Mesodermal cell (in vitro differentiated cells): ENCODE data around the gene PIK3C2G. TPM values are rescaled to one million over a fixed set of nuclear protein-coding genes. Genes with fewer than 3 reads are reported as not detected.

Experiments used
- H3K27ac ChIP-seq: 2 replicates; pipeline ENCODE4 v1.7.0; 2013; ENCODE audit warnings: mild to moderate bottlenecking, low read depth, low read length, moderate library complexity; ENCODE audit not compliant: severe bottlenecking
- H3K36me3 ChIP-seq: 2 replicates; pipeline ENCODE4 v1.7.1; 2013; ENCODE audit warnings: mild to moderate bottlenecking, low read length, moderate library complexity; ENCODE audit not compliant: control insufficient read depth, insufficient read depth
- H3K4me1 ChIP-seq: one replicate; pipeline ENCODE4 v1.7.1; 2013; ENCODE audit warnings: mild to moderate bottlenecking, low read length; ENCODE audit not compliant: insufficient read depth, control insufficient read depth, poor library complexity, severe bottlenecking
- H3K4me3 ChIP-seq: 2 replicates; pipeline ENCODE4 v1.7.0; 2013; ENCODE audit warnings: low read length, control low read depth, mild to moderate bottlenecking; ENCODE audit not compliant: insufficient read depth, poor library complexity, severe bottlenecking; ENCODE audit errors: extremely low read depth
- H3K9me3 ChIP-seq: 2 replicates; pipeline ENCODE4 v1.7.1; 2013; ENCODE audit warnings: mild to moderate bottlenecking, low read length, moderate library complexity; ENCODE audit not compliant: control insufficient read depth
- WGBS, 2 experiments: methylation state at CpG; one replicate each; pipeline ENCODE4 v1.1.5; 2013; ENCODE audit warnings: missing lambda C conversion rate in 2 of 2; ENCODE audit not compliant: insufficient coverage in 2 of 2; 5-methylcytosine and 5-hydroxymethylcytosine counted together
- polyA plus RNA-seq, 2 experiments: library from polyadenylated mRNA; stranded (reverse); fragments of 50-300 nt; gene quantifications; one replicate each; pipeline ENCODE4 v1.2.3, GENCODE V29; 2013

Gene PIK3C2G
- polyA plus RNA-seq (2013, experiment 1 of 2), result not detected
- polyA plus RNA-seq (2013, experiment 2 of 2), result not detected

GRCh38 chr12:18261273-18261672 lies at the start of gene PIK3C2G:
PIK3C2G (plus strand) TSS chr12:18261518; CDS start chr12:18282082, 20,564 bp downstream.
- no peak within 1 kb of the TSS for H3K4me3 ChIP-seq
- H3K27ac ChIP-seq, result no peak within 1 kb of the TSS
- WGBS, 2 experiments, result no CpG with 5 or more reads among the region's 7 CpGs
- H3K9me3 ChIP-seq, result no peaks in the 10 kb centered on the region
- H3K4me1 ChIP-seq, result no peaks in the 10 kb centered on the region
- no peaks in the 10 kb centered on the region for H3K36me3 ChIP-seq

- no peaks in the 10 kb centered on the region for H3K4me1 ChIP-seq
- WGBS, 2 experiments, result 85 to 96% methylated on average over 1 of the region's 1 CpG
- H3K9me3 ChIP-seq, result no peaks in the 10 kb centered on the region
- no peaks in the 10 kb centered on the region for H3K36me3 ChIP-seq
- no peak overlapping the region for H3K4me3 ChIP-seq
- H3K27ac ChIP-seq, result no peak overlapping the region
Measured at GRCh38 chr12:18217966-18218365, 43.4 kb upstream of the PIK3C2G start.

- Histone ChIP-seq H3K27ac (no peak overlapping the region), H3K4me1 (no peaks in the 10 kb centered on the region), H3K9me3 (no peaks in the 10 kb centered on the region), H3K36me3 (no peaks in the 10 kb centered on the region), H3K4me3 (no peak overlapping the region)
- 75 to 83% methylated on average over 3 to 4 of the region's 4 CpGs for WGBS, 2 experiments
Measured at GRCh38 chr12:18221726-18222125, 39.6 kb upstream of the PIK3C2G start.

GRCh38 chr12:18222699-18223098 lies 38.6 kb upstream of the PIK3C2G start:
- WGBS, 2 experiments, result no CpG with 5 or more reads among the region's 1 CpG
- H3K36me3 ChIP-seq, result no peaks in the 10 kb centered on the region
- no peak overlapping the region for H3K4me3 ChIP-seq
- H3K27ac ChIP-seq, result no peak overlapping the region
- H3K9me3 ChIP-seq, result no peaks in the 10 kb centered on the region
- no peaks in the 10 kb centered on the region for H3K4me1 ChIP-seq

GRCh38 chr12:18224745-18225144 lies 36.6 kb upstream of the PIK3C2G start:
- H3K9me3 ChIP-seq, result no peaks in the 10 kb centered on the region
- H3K36me3 ChIP-seq, result no peaks in the 10 kb centered on the region
- H3K4me3 ChIP-seq, result no peak overlapping the region
- H3K4me1 ChIP-seq, result no peaks in the 10 kb centered on the region
- H3K27ac ChIP-seq, result no peak overlapping the region

- Histone ChIP-seq H3K27ac (no peak overlapping the region), H3K36me3 (no peaks in the 10 kb centered on the region), H3K4me3 (no peak overlapping the region), H3K9me3 (no peaks in the 10 kb centered on the region), H3K4me1 (no peaks in the 10 kb centered on the region)
- 100% methylated on average over 1 of the region's 1 CpG; no CpG with 5 or more reads in 1 of the 2 experiments for WGBS, 2 experiments
Measured at GRCh38 chr12:18239526-18239925, 21.8 kb upstream of the PIK3C2G start.

GRCh38 chr12:18242380-18243089 lies 18.8 kb upstream of the PIK3C2G start:
- Histone ChIP-seq H3K4me1 (no peaks in the 10 kb centered on the region), H3K36me3 (no peaks in the 10 kb centered on the region), H3K27ac (no peak overlapping the region), H3K4me3 (no peak overlapping the region), H3K9me3 (no peaks in the 10 kb centered on the region)
- 67% methylated on average over 1 of the region's 7 CpGs; no CpG with 5 or more reads in 1 of the 2 experiments for WGBS, 2 experiments

- Histone ChIP-seq H3K36me3 (no peaks in the 10 kb centered on the region), H3K27ac (no peak overlapping the region), H3K9me3 (no peaks in the 10 kb centered on the region), H3K4me3 (no peak overlapping the region), H3K4me1 (no peaks in the 10 kb centered on the region)
Measured at GRCh38 chr12:18243238-18243637, 18.1 kb upstream of the PIK3C2G start.

- H3K4me3 ChIP-seq, result no peak overlapping the region
- WGBS, 2 experiments, result no CpG with 5 or more reads among the region's 1 CpG
- no peaks in the 10 kb centered on the region for H3K9me3 ChIP-seq
- H3K36me3 ChIP-seq, result no peaks in the 10 kb centered on the region
- H3K4me1 ChIP-seq, result no peaks in the 10 kb centered on the region
- no peak overlapping the region for H3K27ac ChIP-seq
Measured at GRCh38 chr12:18246066-18246465, 15.3 kb upstream of the PIK3C2G start.

- H3K4me3 ChIP-seq, result no peak overlapping the region
- H3K36me3 ChIP-seq, result no peaks in the 10 kb centered on the region
- H3K9me3 ChIP-seq, result no peaks in the 10 kb centered on the region
- 0% methylated on average over 1 to 2 of the region's 6 CpGs for WGBS, 2 experiments
- no peak overlapping the region for H3K27ac ChIP-seq
- no peaks in the 10 kb centered on the region for H3K4me1 ChIP-seq
Measured at GRCh38 chr12:18250313-18250916, 10.9 kb upstream of the PIK3C2G start.

- H3K4me3 ChIP-seq, result no peak overlapping the region
- no CpG with 5 or more reads among the region's 1 CpG for WGBS, 2 experiments
- H3K9me3 ChIP-seq, result no peaks in the 10 kb centered on the region
- no peaks in the 10 kb centered on the region for H3K4me1 ChIP-seq
- no peak overlapping the region for H3K27ac ChIP-seq
- H3K36me3 ChIP-seq, result no peaks in the 10 kb centered on the region
Measured at GRCh38 chr12:18254081-18254480, 7.2 kb upstream of the PIK3C2G start.
